Ascending aorta (tissue), 2 donors: Measurements from ENCODE around the gene B3GAT3. TPM values are rescaled to one million over a fixed set of nuclear protein-coding genes. Genes with fewer than 3 reads are reported as not detected.

Source experiments
- DNase-seq, 2 donors: peaks; one replicate each; pipeline ENCODE4 v3.0.0-alpha.2; 2019; ENCODE audit warnings: low spot score in 2 of 2
- H3K27ac ChIP-seq, 2 donors: fragments of 200-600 bp; sonication (generic); one replicate each; pipeline ENCODE4 v1.5.1; 2016 to 2017; ENCODE audit warnings: mild to moderate bottlenecking in 1 of 2
- H3K27me3 ChIP-seq: fragments of 200-600 bp; sonication (generic); one replicate; pipeline ENCODE4 v1.5.1; 2017
- H3K36me3 ChIP-seq, 2 donors: fragments of 200-600 bp; sonication (generic); one replicate each; pipeline ENCODE4 v1.5.1; 2016
- H3K4me1 ChIP-seq, 2 donors: fragments of 200-600 bp; sonication (generic); one replicate each; pipeline ENCODE4 v1.5.1; 2016 to 2017; ENCODE audit warnings: mild to moderate bottlenecking in 1 of 2
- H3K4me3 ChIP-seq, 2 donors: fragments of 200-600 bp; sonication (generic); one replicate each; pipeline ENCODE4 v1.5.1; 2016 to 2017; ENCODE audit warnings: mild to moderate bottlenecking in 1 of 2
- H3K9me3 ChIP-seq, 2 donors: fragments of 200-600 bp; sonication (generic); one replicate each; pipeline ENCODE4 v1.5.1; 2016
- CTCF ChIP-seq, 3 experiments: fragments of 200-600 bp in 2 of 3; fragments of 450-650 bp in 1 of 3; sonication (generic) in 2 of 3; IDR thresholded peaks; one replicate each; pipeline ENCODE4 v1.5.1; 2016 to 2019; ENCODE audit warnings: antibody characterized with exemption in 3 of 3, mild to moderate bottlenecking in 1 of 3, moderate library complexity in 1 of 3
- intact Hi-C: fragments of 100-400 bp; cut with DNase I; formaldehyde crosslinking; loops from one replicate; pipeline ENCODE4 v1.15.1; 2023
- total RNA-seq: library from RNA; depleted of rRNA; stranded (reverse); fragments of >200 nt; gene quantifications from one replicate; pipeline ENCODE4 v1.1.0, GENCODE V29; 2016

Gene B3GAT3
- total RNA-seq, 1 donor from 2014 or later: 61.3 TPM

GRCh38 chr11:62647609-62648005 is 25.8 kb upstream of the B3GAT3 start:
- Histone ChIP-seq H3K4me3 (no peak overlapping the region), H3K9me3 (no peaks in the 10 kb centered on the region), H3K27ac (no peak overlapping the region), H3K4me1 (peaks cover 4 to 26% of the 10 kb centered on the region in 2 donors), H3K36me3 (peaks cover 26 to 31% of the 10 kb centered on the region in 2 donors), H3K27me3 (no peaks in the 10 kb centered on the region)
- intact Hi-C loops: loop anchor here (2.0 to 5.0 kb wide), 2 partner anchors 45 to 57 kb away; partner anchors contain the start of genes MTA2 and TUT1
- no peak for TF ChIP-seq CTCF (IDR thresholded peaks at IDR 0.05)
- no peak for DNase-seq

GRCh38 chr11:62646825-62647608 is 25.2 kb upstream of the B3GAT3 start:
- TF ChIP-seq CTCF (IDR thresholded peaks at IDR 0.05): no peak
- Histone ChIP-seq H3K27me3 (no peaks in the 10 kb centered on the region), H3K27ac (peak overlapping the region in 1 of 2 donors; percentile 32), H3K36me3 (peaks cover 26 to 33% of the 10 kb centered on the region in 2 donors), H3K9me3 (no peaks in the 10 kb centered on the region), H3K4me1 (peaks cover 4 to 20% of the 10 kb centered on the region in 2 donors), H3K4me3 (peak overlapping the region in 1 of 2 donors; percentile 34)
- no peak for DNase-seq
- intact Hi-C loops: loop anchor here (1.0 to 5.0 kb wide), 4 partner anchors 25 to 80 kb away; partner anchors contain the start of genes HNRNPUL2, MTA2 and TUT1

GRCh38 chr11:62645946-62646824 is 24.4 kb upstream of the B3GAT3 start, which contains the start of gene GANAB:
TSS of gene GANAB (minus strand) at chr11:62646613. CDS start at chr11:62646599, 14 bp downstream.
- Histone ChIP-seq H3K27me3 (no peaks in the 10 kb centered on the region), H3K4me1 (peaks cover 4 to 14% of the 10 kb centered on the region in 2 donors), H3K36me3 (peaks cover 26 to 33% of the 10 kb centered on the region in 2 donors), H3K9me3 (no peaks in the 10 kb centered on the region), H3K4me3 (peak within 1 kb of the TSS; percentile 66 to 92), H3K27ac (peak within 1 kb of the TSS; percentile 89 to 92)
- TF ChIP-seq CTCF (IDR thresholded peaks at IDR 0.05): no peak
- intact Hi-C loops: loop anchor here (1.0 to 5.0 kb wide), 4 partner anchors 24 to 81 kb away; partner anchors contain the start of genes HNRNPUL2, MTA2 and TUT1
- DNase-seq: peak; percentile 97 to 100

- no peak for DNase-seq
- intact Hi-C loops: loop anchor here (5.0 kb wide), 1 partner anchor 43 kb away; the partner anchor contains the start of gene MTA2
- Histone ChIP-seq H3K9me3 (no peaks in the 10 kb centered on the region), H3K4me3 (peak overlapping the region; percentile 66 to 92), H3K36me3 (peaks cover 26 to 33% of the 10 kb centered on the region in 2 donors), H3K27me3 (no peaks in the 10 kb centered on the region), H3K27ac (peak overlapping the region; percentile 89 to 92), H3K4me1 (peaks cover 4 to 14% of the 10 kb centered on the region in 2 donors)
- no peak for TF ChIP-seq CTCF (IDR thresholded peaks at IDR 0.05)
Observed at GRCh38 chr11:62645671-62645945, 23.8 kb upstream of the B3GAT3 start.

- Histone ChIP-seq H3K27me3 (no peaks in the 10 kb centered on the region), H3K4me3 (no peak overlapping the region), H3K9me3 (no peaks in the 10 kb centered on the region), H3K4me1 (peaks cover 4 to 14% of the 10 kb centered on the region in 2 donors), H3K36me3 (peaks cover 21 to 26% of the 10 kb centered on the region in 2 donors), H3K27ac (no peak overlapping the region)
- intact Hi-C loops: no loop called here
- no peak for DNase-seq
- no peak for TF ChIP-seq CTCF (IDR thresholded peaks at IDR 0.05)
Observed at GRCh38 chr11:62644220-62644619, 22.4 kb upstream of the B3GAT3 start.
